CD4-positive, alpha-beta T cell (primary cell): Measurements from ENCODE around the gene CPED1. TPM values are rescaled to one million over a fixed set of nuclear protein-coding genes. Genes with fewer than 3 reads are reported as not detected.
"Not testable (repeated sequence)": the region's sequence is repeated elsewhere in the genome, so short reads cannot be mapped to it uniquely, and the experiment has no call there.

Source experiments
- ATAC-seq: fragments of 200-7000 bp; cut with Tn5 transposase; one replicate; pipeline ENCODE4 v1.10.0; 2022; ENCODE audit warnings: mild to moderate bottlenecking; ENCODE audit not compliant: poor library complexity
- CTCF ChIA-PET: fragments of 350-600 bp; sonication (Branson Sonifier 250); formaldehyde crosslinking; loops from one replicate; lab custom pipeline; 2021; ENCODE audit warnings: antibody characterized with exemption, inconsistent platforms; lab: Charles Lee
- POLR2A ChIA-PET: fragments of 350-600 bp; sonication (Branson Sonifier 250); formaldehyde crosslinking; loops from one replicate; lab custom pipeline; 2021; ENCODE audit warnings: antibody characterized with exemption, inconsistent platforms; lab: Charles Lee
- DNase-seq, 14 experiments: peaks; one replicate each; pipeline ENCODE4 v3.0.0-alpha.2; 2013 to 2020; ENCODE audit warnings: mixed read lengths in 2 of 14
- H3K27ac ChIP-seq, 2 donors: one replicate each; pipeline versions ENCODE4 v1.5.1 to v1.7.0; 2013; ENCODE audit warnings: low read length in 2 of 2, low read depth in 1 of 2, mild to moderate bottlenecking in 1 of 2
- H3K27me3 ChIP-seq, 2 experiments: 1 replicate in 1 of 2; 2 replicates in 1 of 2; pipeline versions ENCODE4 v1.6.1 to v1.7.0; 2013; ENCODE audit warnings: low read length in 2 of 2, control low read depth in 1 of 2, mild to moderate bottlenecking in 1 of 2, moderate library complexity in 1 of 2; ENCODE audit not compliant: insufficient read depth in 2 of 2, control insufficient read depth in 1 of 2
- H3K36me3 ChIP-seq: one replicate; pipeline ENCODE4 v1.6.1; 2013; ENCODE audit warnings: low read length, control low read depth; ENCODE audit not compliant: insufficient read depth
- H3K4me1 ChIP-seq: one replicate; pipeline ENCODE4 v1.6.1; 2013; ENCODE audit warnings: low read length, control low read depth; ENCODE audit not compliant: insufficient read depth
- H3K4me3 ChIP-seq: one replicate; pipeline ENCODE4 v1.5.1; 2013; ENCODE audit warnings: mild to moderate bottlenecking, low read length, moderate library complexity
- H3K9me3 ChIP-seq, 2 experiments: 1 replicate in 1 of 2; 2 replicates in 1 of 2; pipeline versions ENCODE4 v1.6.1 to v1.7.0; 2013; ENCODE audit warnings: low read length in 2 of 2, mild to moderate bottlenecking in 2 of 2, control low read depth in 1 of 2, moderate library complexity in 1 of 2; ENCODE audit not compliant: control insufficient read depth in 1 of 2, insufficient read depth in 1 of 2
- H3K27ac Mint-ChIP-seq: one replicate; pipeline ENCODE4 v1.8.0; 2020; ENCODE audit warnings: mixed read lengths
- H3K27me3 Mint-ChIP-seq: one replicate; pipeline ENCODE4 v1.8.0; 2021; ENCODE audit warnings: mixed read lengths
- H3K36me3 Mint-ChIP-seq: one replicate; pipeline ENCODE4 v1.8.0; 2021; ENCODE audit warnings: low read depth, mixed read lengths
- H3K4me1 Mint-ChIP-seq: one replicate; pipeline ENCODE4 v1.8.0; 2021; ENCODE audit warnings: low read depth, mixed read lengths
- H3K4me3 Mint-ChIP-seq: one replicate; pipeline ENCODE4 v1.8.0; 2020; ENCODE audit warnings: mild to moderate bottlenecking, mixed read lengths
- H3K9me3 Mint-ChIP-seq: one replicate; pipeline ENCODE4 v1.8.0; 2020; ENCODE audit warnings: mixed read lengths
- CTCF ChIP-seq: fragments of 200-600 bp; IDR thresholded peaks from one replicate; pipeline ENCODE4 v1.8.0; 2022; ENCODE audit warnings: antibody characterized with exemption, mild to moderate bottlenecking
- intact Hi-C, 2 experiments: fragments of 100-400 bp; cut with DNase I in 1 of 2; cut with micrococcal nuclease in 1 of 2; formaldehyde crosslinking; loops; one replicate each; pipeline versions ENCODE4 v1.15.1 to v1.9.0; 2023 to 2025; cut with DNase I, micrococcal nuclease
- total RNA-seq, 174 experiments: library from RNA in 2 of 174; stranded (reverse) in 2 of 174; gene quantifications; one replicate each; pipeline ENCODE4 v1.2.3 and lab custom pipeline; 2021 to 2026

The CPED1 gene
- total RNA-seq, 2 experiments from 2014 or later: 0.08 to 0.19 TPM

- no peaks in the 10 kb centered on the region for H3K9me3 Mint-ChIP-seq
- H3K27me3 Mint-ChIP-seq: peaks cover 6% of the 10 kb centered on the region
- H3K36me3 Mint-ChIP-seq: no peaks in the 10 kb centered on the region
- Histone ChIP-seq H3K36me3 (no peaks in the 10 kb centered on the region), H3K27me3 (no peaks in the 10 kb centered on the region), H3K9me3 (no peaks in the 10 kb centered on the region), H3K27ac (no peak overlapping the region), H3K4me1 (no peaks in the 10 kb centered on the region), H3K4me3 (no peak overlapping the region)
- no peaks in the 10 kb centered on the region for H3K4me1 Mint-ChIP-seq
- TF ChIP-seq CTCF: no peak
- POLR2A ChIA-PET: no interaction called here
- DNase-seq: no peak
- H3K4me3 Mint-ChIP-seq: no peak overlapping the region
- H3K27ac Mint-ChIP-seq: no peak overlapping the region
- intact Hi-C loops: no loop called here
- ATAC-seq: no peak
- CTCF ChIA-PET: no interaction called here
Measured at GRCh38 chr7:121182281-121182680, 193.8 kb downstream of the CPED1 start.

- H3K27ac Mint-ChIP-seq: no peak overlapping the region
- TF ChIP-seq CTCF: no peak
Measured at GRCh38 chr7:121182902-121183301, 194.4 kb downstream of the CPED1 start.

GRCh38 chr7:121183883-121184282, 195.4 kb downstream of the CPED1 start:
- H3K4me1 Mint-ChIP-seq, H3K27ac ChIP-seq, POLR2A ChIA-PET, CTCF ChIA-PET, H3K27me3 Mint-ChIP-seq, H3K4me3 Mint-ChIP-seq, DNase-seq, ATAC-seq, H3K36me3 ChIP-seq, H3K4me1 ChIP-seq, intact Hi-C loops, H3K9me3 ChIP-seq, H3K27me3 ChIP-seq, H3K9me3 Mint-ChIP-seq, H3K4me3 ChIP-seq, H3K27ac Mint-ChIP-seq, H3K36me3 Mint-ChIP-seq: not testable (repeated sequence)

More at GRCh38 chr7:121182902-121183301, 194.4 kb downstream of the CPED1 start:
- H3K4me3 Mint-ChIP-seq: no peak overlapping the region
- Histone ChIP-seq H3K4me1 (no peaks in the 10 kb centered on the region), H3K36me3 (no peaks in the 10 kb centered on the region), H3K27me3 (no peaks in the 10 kb centered on the region), H3K4me3 (no peak overlapping the region), H3K9me3 (no peaks in the 10 kb centered on the region), H3K27ac (no peak overlapping the region)
- peaks cover 6% of the 10 kb centered on the region for H3K27me3 Mint-ChIP-seq
- CTCF ChIA-PET: no interaction called here
- ATAC-seq (no peak), DNase-seq (no peak)
- H3K9me3 Mint-ChIP-seq: no peaks in the 10 kb centered on the region
- H3K36me3 Mint-ChIP-seq: no peaks in the 10 kb centered on the region
- no peaks in the 10 kb centered on the region for H3K4me1 Mint-ChIP-seq
- POLR2A ChIA-PET: no interaction called here
- intact Hi-C loops: no loop called here

DNA sequence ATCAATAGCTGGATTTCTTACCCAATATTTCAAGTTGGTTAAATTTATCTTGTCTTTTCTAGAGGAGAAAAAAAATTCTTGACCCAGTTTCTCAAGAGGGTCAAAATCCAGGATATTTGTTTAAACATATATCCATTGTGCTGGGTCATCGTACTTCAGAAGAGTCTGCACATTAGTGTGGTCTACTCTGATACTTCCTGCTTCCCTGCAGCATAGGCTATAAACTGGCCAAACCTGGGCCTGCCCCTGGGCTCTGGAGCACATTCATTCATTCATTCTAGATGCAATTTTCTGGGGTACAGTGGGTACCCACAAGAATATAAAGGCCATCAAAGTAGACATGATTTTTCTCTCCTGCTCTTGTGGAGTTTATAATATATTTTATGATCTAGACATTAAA, 198.2 kb downstream of the CPED1 start:
- no peaks in the 10 kb centered on the region for H3K36me3 ChIP-seq
- no peaks in the 10 kb centered on the region for H3K36me3 Mint-ChIP-seq
- no peaks in the 10 kb centered on the region for H3K4me1 ChIP-seq
- POLR2A ChIA-PET: no interaction called here
- TF ChIP-seq CTCF: no peak
- no peaks in the 10 kb centered on the region for H3K9me3 Mint-ChIP-seq
- H3K9me3 ChIP-seq: no peaks in the 10 kb centered on the region
- ATAC-seq (no peak), DNase-seq (no peak)
- H3K4me3 Mint-ChIP-seq: no peak overlapping the region
- CTCF ChIA-PET: no interaction called here
- H3K27ac ChIP-seq: no peak overlapping the region
- no peaks in the 10 kb centered on the region for H3K4me1 Mint-ChIP-seq
- intact Hi-C loops: no loop called here
- no peak overlapping the region for H3K4me3 ChIP-seq
- H3K27me3 Mint-ChIP-seq: peaks cover 6% of the 10 kb centered on the region
- H3K27me3 ChIP-seq: peaks cover 0 to 4% of the 10 kb centered on the region in 2 experiments
- no peak overlapping the region for H3K27ac Mint-ChIP-seq
